Astrocyte of the cerebellum (primary cell): ENCODE results near the gene UBXN10.
A peak's percentile ranks its signal among the peaks of the same experiment; 100 is the strongest.

Source experiments
- DNase-seq: peaks from one replicate; pipeline ENCODE4 v3.0.0-alpha.2; 2011; ENCODE audit warnings: low read depth
- H3K4me3 ChIP-seq: 2 replicates; pipeline ENCODE4 v1.5.1; 2011; ENCODE audit warnings: mild to moderate bottlenecking, low read depth, low read length, moderate library complexity
- CTCF ChIP-seq: IDR thresholded peaks from 2 replicates; pipeline ENCODE4 v1.5.1; 2012; ENCODE audit warnings: low read length, low read depth, moderate library complexity, mild to moderate bottlenecking; ENCODE audit errors: missing control alignments
- in situ Hi-C: cut with HindIII; loops from 2 replicates; pipeline ENCODE4 v1.10.0; 2017; ENCODE audit warnings: low sequenced_read_pairs

The UBXN10 gene

DNA sequence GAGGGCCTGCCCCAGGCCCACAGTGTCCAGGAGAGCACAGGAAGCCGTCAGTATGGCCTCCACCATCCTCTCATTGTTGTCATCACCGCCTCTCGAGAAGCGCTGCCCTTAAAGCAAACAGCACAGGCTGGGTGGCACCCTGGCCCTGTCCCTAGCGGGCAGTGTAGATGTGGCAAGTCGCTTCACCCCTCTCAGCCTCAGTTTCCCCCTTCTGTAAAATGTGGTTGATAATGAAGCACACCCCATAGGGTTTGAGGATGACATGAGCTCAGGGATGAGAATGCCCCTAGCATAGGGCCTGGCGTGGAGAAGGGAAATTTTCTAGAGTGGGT lies 33.3 kb upstream of the UBXN10 start:
- H3K4me3 ChIP-seq: no peak overlapping the region
- in situ Hi-C loops: no loop called here
- DNase-seq: no peak
- no peak for TF ChIP-seq CTCF

DNA sequence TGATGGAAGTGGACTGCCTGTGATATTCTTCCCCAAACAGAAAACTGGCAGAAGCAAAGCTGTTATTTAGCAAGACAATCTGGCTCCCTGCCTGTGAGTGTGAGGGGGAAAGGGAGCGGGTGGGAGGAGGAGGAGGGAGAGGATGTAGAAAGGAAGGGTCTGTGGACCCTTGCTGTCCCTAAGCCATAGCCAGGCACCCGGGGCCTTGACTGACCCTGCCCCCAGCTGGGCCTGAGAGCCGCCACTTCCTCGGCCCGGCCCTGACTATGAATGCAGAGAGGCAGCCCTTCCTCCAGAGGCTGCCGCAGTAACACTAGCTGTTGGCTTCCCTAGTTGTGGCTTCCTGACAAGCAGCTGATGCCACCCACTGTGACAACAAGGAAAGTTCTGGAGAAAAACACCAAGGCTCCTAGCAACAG lies 32.9 kb upstream of the UBXN10 start:
- no peak overlapping the region for H3K4me3 ChIP-seq
- in situ Hi-C loops: no loop called here
- DNase-seq: peak; percentile 32
- no peak for TF ChIP-seq CTCF

DNA sequence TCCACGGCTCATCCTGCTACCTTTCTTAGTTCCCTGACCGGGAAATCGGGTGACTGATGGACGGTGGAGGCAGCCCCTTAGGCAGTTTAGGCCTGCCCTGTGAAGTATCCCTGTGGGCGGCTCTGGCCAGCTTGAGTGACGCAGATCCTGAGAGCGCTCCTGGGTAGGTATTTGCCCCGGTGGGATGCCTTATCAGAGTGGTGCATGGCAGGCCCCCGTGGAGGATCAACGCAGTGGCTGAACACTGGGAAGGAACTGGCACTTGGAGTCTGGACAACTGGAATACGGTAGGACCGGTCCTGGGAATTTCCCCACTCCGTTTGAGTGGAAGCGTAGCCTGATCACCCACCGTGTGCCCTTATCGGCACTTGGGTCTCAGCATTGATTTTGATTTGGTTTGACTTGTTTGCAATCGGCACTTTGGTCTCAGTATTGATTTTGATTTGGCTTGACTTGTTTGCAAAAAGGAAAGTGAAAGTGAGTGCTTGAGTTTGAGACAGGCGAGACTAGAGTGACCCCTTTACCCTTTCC lies 31.5 kb upstream of the UBXN10 start:
- DNase-seq: no peak
- H3K4me3 ChIP-seq: no peak overlapping the region
- in situ Hi-C loops: no loop called here
- TF ChIP-seq CTCF: no peak

DNA sequence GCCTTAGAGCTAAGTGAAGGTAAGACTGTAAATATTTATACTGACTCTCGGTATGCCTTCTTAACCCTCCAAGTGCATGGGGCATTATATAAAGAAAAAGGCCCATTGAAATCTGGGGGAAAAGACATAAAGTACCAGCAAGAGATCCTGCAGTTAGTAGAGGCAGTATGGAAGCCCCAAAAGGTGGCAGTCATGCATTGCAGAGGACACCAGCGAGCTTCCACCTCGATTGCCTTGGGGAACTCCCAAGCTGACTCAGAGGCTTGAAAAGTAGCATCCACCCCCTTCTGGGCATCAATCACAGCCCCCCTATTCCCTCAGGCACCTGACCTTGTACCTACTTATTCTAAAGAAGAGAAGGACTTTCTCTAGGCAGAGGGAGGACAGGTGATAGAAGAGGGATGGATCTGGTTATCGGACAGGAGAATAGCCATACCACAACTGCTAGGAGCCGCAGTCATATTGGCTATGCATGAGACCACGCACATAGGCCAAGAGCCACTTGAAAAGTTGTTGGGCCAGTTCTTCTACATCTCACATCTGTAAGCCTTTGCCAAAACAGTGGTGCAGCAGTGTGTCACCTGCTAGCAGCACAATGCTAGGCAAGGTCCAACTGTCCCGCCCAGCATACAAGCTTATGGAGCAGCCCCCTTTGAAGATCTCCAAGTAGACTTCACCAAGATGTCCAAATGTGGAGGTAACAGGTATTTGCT lies 27.4 kb upstream of the UBXN10 start:
- H3K4me3 ChIP-seq: no peak overlapping the region
- TF ChIP-seq CTCF: no peak
- in situ Hi-C loops: loop anchor here (5.0 kb wide), 1 partner anchor 46 kb away; no protein-coding TSS in a partner anchor
- DNase-seq: no peak

DNA sequence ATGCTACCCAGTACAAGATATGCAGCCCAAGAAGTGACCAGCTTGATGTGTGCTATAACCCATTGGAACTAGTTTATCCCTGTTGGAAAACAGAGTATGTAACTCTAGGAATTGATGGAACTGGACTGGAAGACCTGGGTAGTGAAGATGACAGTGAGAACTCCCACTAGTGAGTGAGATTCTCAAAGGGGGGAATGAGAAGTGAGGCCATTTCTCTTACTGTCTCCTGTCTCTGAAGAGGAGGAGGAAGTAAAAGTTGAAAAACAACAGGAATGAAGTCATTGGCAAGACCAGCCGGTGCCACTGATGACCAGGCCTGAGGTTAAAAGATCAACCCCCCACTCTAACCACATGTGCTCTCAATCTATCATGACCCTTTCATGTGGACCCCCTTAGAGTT lies 25.9 kb upstream of the UBXN10 start:
- in situ Hi-C loops: no loop called here
- TF ChIP-seq CTCF: no peak
- DNase-seq: no peak
- no peak overlapping the region for H3K4me3 ChIP-seq

DNA sequence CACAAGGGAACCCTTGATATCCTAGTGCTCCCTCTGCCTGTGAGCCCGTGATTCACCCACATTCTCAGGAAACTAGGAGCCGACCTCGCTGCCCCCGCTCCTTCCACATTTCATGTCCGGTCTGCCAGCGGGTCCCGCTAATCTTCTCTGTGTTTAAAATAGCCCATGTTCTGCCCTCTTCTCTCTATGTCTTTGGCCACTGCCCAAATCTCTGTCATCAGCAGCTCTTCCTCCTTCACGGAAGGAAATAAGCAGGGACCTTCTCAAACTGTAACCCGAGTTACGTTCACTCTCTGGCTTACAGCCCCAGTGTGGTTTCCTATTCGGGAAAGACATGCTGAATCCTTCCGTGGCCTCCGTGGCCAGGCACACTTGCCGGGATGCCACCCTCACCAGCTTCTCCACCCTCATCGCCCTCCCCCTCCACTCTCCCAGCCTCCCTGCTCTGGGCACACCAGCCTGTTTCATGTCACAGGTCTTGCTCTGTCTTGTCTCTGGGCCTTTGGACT lies 21.1 kb upstream of the UBXN10 start:
- H3K4me3 ChIP-seq: no peak overlapping the region
- no peak for TF ChIP-seq CTCF
- in situ Hi-C loops: no loop called here
- DNase-seq: no peak
